Liver (tissue), 3 donors: ENCODE results near the gene MDC1.

Experiments
- CTCF ChIP-seq: fragments of 150-350 bp; IDR thresholded peaks from 2 replicates; pipeline ENCODE4 v1.5.1; 2017; ENCODE audit warnings: improper control_type of control experiment, low read depth, low read length; ENCODE audit not compliant: missing input control
- JUND ChIP-seq, 2 donors: IDR thresholded peaks; 2 replicates each; pipeline ENCODE4 v1.6.1; 2016; ENCODE audit warnings: antibody characterized with exemption in 2 of 2
- MAX ChIP-seq: IDR thresholded peaks from 2 replicates; pipeline ENCODE4 v1.6.1; 2016; ENCODE audit warnings: antibody characterized with exemption
- NR2F2 ChIP-seq: IDR thresholded peaks from 2 replicates; pipeline ENCODE4 v1.6.1; 2016; ENCODE audit warnings: antibody characterized with exemption
- RAD21 ChIP-seq, 2 donors: IDR thresholded peaks; 2 replicates each; pipeline ENCODE4 v1.6.1; 2016; ENCODE audit warnings: antibody characterized with exemption in 2 of 2, mild to moderate bottlenecking in 2 of 2
- YY1 ChIP-seq: IDR thresholded peaks from 2 replicates; pipeline ENCODE4 v1.6.1; 2016; ENCODE audit warnings: antibody characterized with exemption, mild to moderate bottlenecking
- donor health status: healthy.
- donor health status: healthy.

- TF ChIP-seq CTCF, result no peak
- no peak for TF ChIP-seq MAX
- TF ChIP-seq NR2F2, result no peak
- no peak for TF ChIP-seq JUND (IDR thresholded peaks at IDR 0.05)
- TF ChIP-seq YY1, result no peak
- TF ChIP-seq RAD21 (IDR thresholded peaks at IDR 0.05), result no peak
Observed at GRCh38 chr6:30740540-30740870, 23.4 kb upstream of the MDC1 start.
